Measurements from ENCODE around the gene GSTM1. TPM values are rescaled to one million over a fixed set of nuclear protein-coding genes. Genes with fewer than 3 reads are reported as not detected.
"Not testable (repeated sequence)": the region's sequence is repeated elsewhere in the genome, so short reads cannot be mapped to it uniquely, and the experiment has no call there.

GSTM1 gene
- total RNA-seq, 3 donors from 2014 or later: 18.0 to 30.6 (median 20.0) TPM

DNA sequence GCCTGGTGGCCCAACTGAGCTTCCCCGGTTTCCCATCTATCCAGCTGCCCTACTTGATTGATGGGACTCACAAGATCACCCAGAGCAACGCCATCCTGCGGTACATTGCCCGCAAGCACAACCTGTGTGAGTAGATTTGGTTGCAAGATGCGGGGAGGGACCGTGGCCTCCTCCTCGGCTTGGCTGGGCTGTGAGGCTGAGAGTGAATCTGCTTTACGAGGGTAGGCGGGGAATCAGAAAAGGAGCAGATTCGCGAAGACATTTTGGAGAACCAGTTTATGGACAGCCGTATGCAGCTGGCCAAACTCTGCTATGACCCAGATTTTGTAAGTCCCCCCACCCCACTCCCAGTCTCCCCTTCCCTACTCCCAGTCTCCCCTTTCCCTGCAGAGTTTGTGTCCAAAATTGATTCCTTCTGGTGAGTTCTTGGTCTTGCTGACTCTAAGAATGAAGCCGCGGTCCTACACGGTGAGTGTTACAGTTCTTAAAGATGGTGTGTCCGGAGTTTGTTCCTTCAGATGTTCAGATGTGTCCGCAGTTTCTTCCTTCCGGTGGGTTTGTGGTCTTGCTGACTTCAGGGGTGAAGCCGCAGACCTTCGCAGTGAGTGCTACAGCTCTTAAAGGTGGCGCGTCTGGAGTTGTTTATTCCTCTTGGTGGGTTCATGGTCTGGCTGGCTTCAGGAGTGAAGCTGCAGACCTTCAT lies 18.2 kb upstream of the GSTM1 start:
- TF ChIP-seq, protein P1, sequence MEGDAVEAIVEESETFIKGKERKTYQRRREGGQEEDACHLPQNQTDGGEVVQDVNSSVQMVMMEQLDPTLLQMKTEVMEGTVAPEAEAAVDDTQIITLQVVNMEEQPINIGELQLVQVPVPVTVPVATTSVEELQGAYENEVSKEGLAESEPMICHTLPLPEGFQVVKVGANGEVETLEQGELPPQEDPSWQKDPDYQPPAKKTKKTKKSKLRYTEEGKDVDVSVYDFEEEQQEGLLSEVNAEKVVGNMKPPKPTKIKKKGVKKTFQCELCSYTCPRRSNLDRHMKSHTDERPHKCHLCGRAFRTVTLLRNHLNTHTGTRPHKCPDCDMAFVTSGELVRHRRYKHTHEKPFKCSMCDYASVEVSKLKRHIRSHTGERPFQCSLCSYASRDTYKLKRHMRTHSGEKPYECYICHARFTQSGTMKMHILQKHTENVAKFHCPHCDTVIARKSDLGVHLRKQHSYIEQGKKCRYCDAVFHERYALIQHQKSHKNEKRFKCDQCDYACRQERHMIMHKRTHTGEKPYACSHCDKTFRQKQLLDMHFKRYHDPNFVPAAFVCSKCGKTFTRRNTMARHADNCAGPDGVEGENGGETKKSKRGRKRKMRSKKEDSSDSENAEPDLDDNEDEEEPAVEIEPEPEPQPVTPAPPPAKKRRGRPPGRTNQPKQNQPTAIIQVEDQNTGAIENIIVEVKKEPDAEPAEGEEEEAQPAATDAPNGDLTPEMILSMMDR (IDR thresholded peaks at IDR 0.05): no peak
- no peak overlapping the region for H3K4me3 ChIP-seq
- ATAC-seq: no peak
- intact Hi-C loops (cut with DNase I, micrococcal nuclease): no loop called here
- no peaks in the 10 kb centered on the region for H3K9me3 ChIP-seq
- no peak for DNase-seq
- peaks cover 3% of the 10 kb centered on the region for H3K4me1 ChIP-seq (ENCODE audit: low read depth)
- H3K36me3 ChIP-seq (ENCODE audit: low read depth): no peaks in the 10 kb centered on the region

GRCh38 chr1:109669949-109670302 lies 17.7 kb upstream of the GSTM1 start:
- intact Hi-C loops (cut with DNase I, micrococcal nuclease); H3K9me3 ChIP-seq; ATAC-seq; H3K36me3 ChIP-seq (ENCODE audit: low read depth); H3K4me3 ChIP-seq; H3K4me1 ChIP-seq (ENCODE audit: low read depth); DNase-seq: not testable (repeated sequence)

- intact Hi-C loops (cut with DNase I, micrococcal nuclease): no loop called here
- no peak for ATAC-seq
- Histone ChIP-seq H3K4me3 (no peak overlapping the region), H3K9me3 (no peaks in the 10 kb centered on the region), H3K4me1 (ENCODE audit: low read depth) (peaks cover 3% of the 10 kb centered on the region), H3K36me3 (ENCODE audit: low read depth) (no peaks in the 10 kb centered on the region)
- TF ChIP-seq, protein P1 (IDR thresholded peaks at IDR 0.05): no peak
- DNase-seq: no peak
These were observed 16.6 kb upstream of the GSTM1 start for GRCh38 chr1:109671067-109671466.

DNA sequence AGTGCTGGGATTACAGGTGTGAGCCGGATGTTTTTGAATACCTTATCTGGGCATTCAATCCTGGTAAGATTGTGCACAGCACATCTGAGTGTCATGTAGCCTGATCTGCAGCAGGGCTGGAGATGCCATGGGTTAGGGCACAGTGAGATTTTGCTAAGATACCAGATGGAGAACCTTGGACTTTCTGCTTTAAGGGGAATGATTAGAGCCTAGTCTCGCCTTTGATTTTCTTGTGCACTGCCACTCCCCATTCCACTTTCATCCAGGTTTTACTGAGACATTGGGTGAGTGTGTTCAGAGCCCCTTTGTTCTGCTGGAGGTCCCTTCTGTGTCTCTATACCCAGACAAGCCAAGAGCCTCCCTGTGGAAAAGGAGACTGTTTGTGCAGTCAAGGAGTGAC lies 13.8 kb upstream of the GSTM1 start:
- H3K36me3 ChIP-seq (ENCODE audit: low read depth); ATAC-seq; H3K9me3 ChIP-seq; DNase-seq; H3K4me1 ChIP-seq (ENCODE audit: low read depth); intact Hi-C loops (cut with DNase I, micrococcal nuclease); H3K4me3 ChIP-seq: not testable (repeated sequence)

DNA sequence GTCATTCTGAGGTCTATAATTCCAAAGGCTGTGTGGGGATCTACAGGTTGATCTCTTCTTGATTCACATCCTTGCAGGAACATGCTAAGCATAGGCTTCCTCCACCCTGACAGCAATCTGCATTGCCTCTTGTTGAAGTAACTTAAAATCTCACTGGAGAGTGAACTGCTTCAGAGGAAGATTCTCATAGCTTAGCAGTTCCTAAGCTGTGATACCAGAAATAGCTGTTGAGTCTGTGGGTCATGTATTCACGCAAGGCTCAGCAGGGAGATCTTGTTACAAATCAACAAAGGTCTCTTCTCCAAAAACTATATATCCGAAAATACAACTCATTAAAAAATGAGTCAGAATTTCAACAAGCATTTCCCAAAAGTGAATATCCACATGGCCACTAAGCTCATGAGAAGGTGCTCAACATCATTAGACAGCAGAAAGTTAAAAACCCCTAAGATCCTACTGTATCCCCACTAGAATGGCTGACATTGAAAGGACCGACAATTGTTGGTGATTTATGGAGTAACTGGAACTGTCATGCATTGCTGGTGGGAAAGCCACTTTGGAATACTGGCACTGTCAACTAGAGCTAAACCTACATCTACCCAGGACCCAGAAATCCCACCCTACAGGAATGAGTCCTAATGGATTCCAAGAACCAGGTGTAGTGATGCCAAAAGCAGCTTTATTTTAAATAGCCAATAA lies 10.8 kb upstream of the GSTM1 start:
- H3K36me3 ChIP-seq (ENCODE audit: low read depth); intact Hi-C loops (cut with DNase I, micrococcal nuclease); DNase-seq; ATAC-seq; H3K4me3 ChIP-seq; H3K9me3 ChIP-seq; H3K4me1 ChIP-seq (ENCODE audit: low read depth): not testable (repeated sequence)

- intact Hi-C loops (cut with DNase I, micrococcal nuclease): no loop called here
- ATAC-seq (no peak), DNase-seq (no peak)
- H3K4me3 ChIP-seq: no peak overlapping the region
- no peaks in the 10 kb centered on the region for H3K36me3 ChIP-seq (ENCODE audit: low read depth)
- TF ChIP-seq, protein P1 (IDR thresholded peaks at IDR 0.05): no peak
- no peaks in the 10 kb centered on the region for H3K4me1 ChIP-seq (ENCODE audit: low read depth)
- H3K9me3 ChIP-seq: no peaks in the 10 kb centered on the region
These were observed 10.2 kb upstream of the GSTM1 start for GRCh38 chr1:109677459-109677858.

GRCh38 chr1:109678637-109679036 lies 9.0 kb upstream of the GSTM1 start:
- ATAC-seq; H3K36me3 ChIP-seq (ENCODE audit: low read depth); H3K4me1 ChIP-seq (ENCODE audit: low read depth); DNase-seq; H3K9me3 ChIP-seq; H3K4me3 ChIP-seq; intact Hi-C loops (cut with DNase I, micrococcal nuclease): not testable (repeated sequence)

DNA sequence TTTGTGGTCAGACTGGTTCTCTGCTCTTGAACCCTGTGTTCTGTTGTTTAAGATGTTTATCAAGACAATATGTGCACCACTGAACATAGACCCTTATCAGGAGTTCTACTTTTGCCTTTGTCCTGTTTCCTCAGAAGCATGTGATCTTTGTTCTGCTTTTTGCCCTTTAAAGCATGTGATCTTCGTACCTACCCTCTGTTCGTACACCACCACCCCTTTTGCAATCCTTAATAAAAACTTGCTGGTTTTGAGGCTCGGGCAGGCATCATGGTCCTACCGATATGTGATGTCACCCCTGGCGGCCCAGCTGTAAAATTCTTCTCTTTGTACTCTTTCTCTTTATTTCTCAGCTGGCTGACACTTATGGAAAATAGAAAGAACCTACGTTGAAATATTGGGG lies 2.8 kb upstream of the GSTM1 start:
- intact Hi-C loops (cut with DNase I, micrococcal nuclease); H3K9me3 ChIP-seq; H3K36me3 ChIP-seq (ENCODE audit: low read depth); DNase-seq; H3K4me3 ChIP-seq; ATAC-seq; H3K4me1 ChIP-seq (ENCODE audit: low read depth): not testable (repeated sequence)

DNA sequence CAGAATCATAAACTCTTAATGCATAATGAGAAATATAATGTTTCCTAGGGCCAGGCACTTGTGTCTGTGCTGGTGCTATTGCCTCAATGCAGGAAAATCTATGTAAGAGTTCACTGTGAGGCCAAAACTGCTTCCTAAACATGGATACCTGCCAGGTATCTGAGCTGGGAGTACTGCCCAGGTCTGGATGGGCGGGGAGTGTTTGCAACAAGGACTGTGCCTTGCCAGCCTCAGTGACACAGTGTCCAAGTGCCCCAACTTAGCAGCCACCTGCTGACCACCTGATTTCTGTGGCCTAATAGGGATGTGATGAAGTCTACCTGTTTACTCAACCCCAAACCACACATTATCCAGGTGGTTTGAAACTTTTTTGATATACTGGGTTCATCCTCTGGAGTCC lies 2.2 kb upstream of the GSTM1 start:
- H3K4me3 ChIP-seq; H3K36me3 ChIP-seq (ENCODE audit: low read depth); H3K4me1 ChIP-seq (ENCODE audit: low read depth); intact Hi-C loops (cut with DNase I, micrococcal nuclease); H3K9me3 ChIP-seq: not testable (repeated sequence)
- ATAC-seq: peak; percentile 39
- peak in 1 of 3 donors; percentile 31 for DNase-seq

DNA sequence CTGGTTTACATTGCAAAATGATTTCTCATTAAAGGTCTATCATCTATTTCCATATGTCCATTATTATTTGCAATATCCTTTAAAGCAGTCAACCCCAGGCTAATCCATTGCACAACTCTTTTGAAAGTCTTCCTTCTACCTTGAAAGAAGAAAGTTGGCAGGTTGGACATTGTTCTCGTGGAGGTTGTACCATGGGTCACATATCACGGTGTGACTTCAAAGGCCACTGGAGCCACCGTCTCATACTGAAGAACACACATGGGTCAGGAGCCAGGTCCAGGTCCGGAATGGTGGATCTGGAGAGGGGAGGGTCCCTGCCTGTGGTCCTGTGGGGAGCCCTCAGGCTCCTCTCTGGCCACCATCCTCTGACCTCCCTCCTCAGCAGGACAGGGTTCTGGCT lies 1.7 kb upstream of the GSTM1 start:
- H3K36me3 ChIP-seq (ENCODE audit: low read depth); ATAC-seq; H3K9me3 ChIP-seq; intact Hi-C loops (cut with DNase I, micrococcal nuclease); DNase-seq; H3K4me1 ChIP-seq (ENCODE audit: low read depth); H3K4me3 ChIP-seq: not testable (repeated sequence)

GRCh38 chr1:109687109-109687508 lies 508 bp upstream of the GSTM1 start:
- H3K9me3 ChIP-seq; DNase-seq; H3K36me3 ChIP-seq (ENCODE audit: low read depth); intact Hi-C loops (cut with DNase I, micrococcal nuclease); H3K4me3 ChIP-seq; H3K4me1 ChIP-seq (ENCODE audit: low read depth): not testable (repeated sequence)
- peak; percentile 13 for ATAC-seq
